NB4 (cell line): ENCODE results near the gene NIPBL.
A peak's percentile ranks its signal among the peaks of the same experiment; 100 is the strongest.

ENCODE experiments used
- DNase-seq: peaks from one replicate; pipeline ENCODE4 v3.0.0; 2010; ENCODE audit warnings: low read depth
- H3K4me3 ChIP-seq: one replicate; pipeline ENCODE4 v1.5.1; 2011; ENCODE audit warnings: mild to moderate bottlenecking, low read depth, low read length, moderate library complexity
- CTCF ChIP-seq: IDR thresholded peaks from one replicate; pipeline ENCODE4 v1.5.1; 2012; ENCODE audit warnings: low read depth, low read length
- MAX ChIP-seq: IDR thresholded peaks from 2 replicates; pipeline ENCODE4 v1.6.1; 2011; ENCODE audit warnings: low read depth, low read length
- MYC ChIP-seq: IDR thresholded peaks from 2 replicates; pipeline ENCODE4 v1.6.1; 2011; ENCODE audit warnings: low read depth, low read length
- POLR2A ChIP-seq: IDR thresholded peaks from 2 replicates; pipeline ENCODE4 v1.6.1; 2011; ENCODE audit warnings: mild to moderate bottlenecking; ENCODE audit not compliant: insufficient read length; ENCODE audit errors: extremely low read depth

Gene NIPBL, protein sequence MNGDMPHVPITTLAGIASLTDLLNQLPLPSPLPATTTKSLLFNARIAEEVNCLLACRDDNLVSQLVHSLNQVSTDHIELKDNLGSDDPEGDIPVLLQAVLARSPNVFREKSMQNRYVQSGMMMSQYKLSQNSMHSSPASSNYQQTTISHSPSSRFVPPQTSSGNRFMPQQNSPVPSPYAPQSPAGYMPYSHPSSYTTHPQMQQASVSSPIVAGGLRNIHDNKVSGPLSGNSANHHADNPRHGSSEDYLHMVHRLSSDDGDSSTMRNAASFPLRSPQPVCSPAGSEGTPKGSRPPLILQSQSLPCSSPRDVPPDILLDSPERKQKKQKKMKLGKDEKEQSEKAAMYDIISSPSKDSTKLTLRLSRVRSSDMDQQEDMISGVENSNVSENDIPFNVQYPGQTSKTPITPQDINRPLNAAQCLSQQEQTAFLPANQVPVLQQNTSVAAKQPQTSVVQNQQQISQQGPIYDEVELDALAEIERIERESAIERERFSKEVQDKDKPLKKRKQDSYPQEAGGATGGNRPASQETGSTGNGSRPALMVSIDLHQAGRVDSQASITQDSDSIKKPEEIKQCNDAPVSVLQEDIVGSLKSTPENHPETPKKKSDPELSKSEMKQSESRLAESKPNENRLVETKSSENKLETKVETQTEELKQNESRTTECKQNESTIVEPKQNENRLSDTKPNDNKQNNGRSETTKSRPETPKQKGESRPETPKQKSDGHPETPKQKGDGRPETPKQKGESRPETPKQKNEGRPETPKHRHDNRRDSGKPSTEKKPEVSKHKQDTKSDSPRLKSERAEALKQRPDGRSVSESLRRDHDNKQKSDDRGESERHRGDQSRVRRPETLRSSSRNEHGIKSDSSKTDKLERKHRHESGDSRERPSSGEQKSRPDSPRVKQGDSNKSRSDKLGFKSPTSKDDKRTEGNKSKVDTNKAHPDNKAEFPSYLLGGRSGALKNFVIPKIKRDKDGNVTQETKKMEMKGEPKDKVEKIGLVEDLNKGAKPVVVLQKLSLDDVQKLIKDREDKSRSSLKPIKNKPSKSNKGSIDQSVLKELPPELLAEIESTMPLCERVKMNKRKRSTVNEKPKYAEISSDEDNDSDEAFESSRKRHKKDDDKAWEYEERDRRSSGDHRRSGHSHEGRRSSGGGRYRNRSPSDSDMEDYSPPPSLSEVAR (N-terminal part only)

GRCh38 chr5:36876299-36876964 is at the start of gene NIPBL:
Gene NIPBL (plus strand): TSS chr5:36876769. CDS start chr5:36953697, 76,928 bp downstream.
- peak within 1 kb of the TSS; percentile 96 for H3K4me3 ChIP-seq
- TF ChIP-seq MYC (peak; percentile 91), POLR2A (peak; percentile 100), MAX (peak; percentile 54), CTCF (no peak)
- peak; percentile 97 for DNase-seq

DNA sequence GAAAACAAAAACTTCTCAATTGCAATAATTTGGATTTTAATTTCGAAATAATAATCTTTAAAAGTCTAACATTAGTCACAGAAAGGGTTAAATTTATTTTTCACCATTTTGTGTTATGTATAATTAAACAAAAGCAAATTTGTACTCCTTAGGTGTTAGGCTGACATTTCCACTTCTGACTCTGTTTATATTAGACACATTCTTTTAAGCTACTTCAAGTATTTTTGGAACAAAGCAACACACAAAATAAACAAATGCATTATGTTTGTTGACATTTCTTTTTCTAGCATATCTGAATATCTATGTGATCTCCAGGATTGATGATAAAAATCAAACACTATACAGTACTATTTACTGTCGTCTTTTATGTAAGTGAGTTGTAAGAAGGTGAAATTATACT is 44.3 kb upstream of the NIPBL start:
- H3K4me3 ChIP-seq: no peak overlapping the region
- DNase-seq: no peak
- TF ChIP-seq CTCF: no peak
- TF ChIP-seq MYC: no peak
- TF ChIP-seq POLR2A: no peak
- TF ChIP-seq MAX: no peak

- no peak for TF ChIP-seq MYC
- peak; percentile 23 for DNase-seq
- no peak overlapping the region for H3K4me3 ChIP-seq
These were observed 39.7 kb upstream of the NIPBL start for GRCh38 chr5:36836831-36837230.

- no peak for DNase-seq
- no peak overlapping the region for H3K4me3 ChIP-seq
- TF ChIP-seq MAX (no peak), MYC (no peak), CTCF (no peak), POLR2A (no peak)
These were observed 36.8 kb upstream of the NIPBL start for GRCh38 chr5:36839489-36840476.

DNA sequence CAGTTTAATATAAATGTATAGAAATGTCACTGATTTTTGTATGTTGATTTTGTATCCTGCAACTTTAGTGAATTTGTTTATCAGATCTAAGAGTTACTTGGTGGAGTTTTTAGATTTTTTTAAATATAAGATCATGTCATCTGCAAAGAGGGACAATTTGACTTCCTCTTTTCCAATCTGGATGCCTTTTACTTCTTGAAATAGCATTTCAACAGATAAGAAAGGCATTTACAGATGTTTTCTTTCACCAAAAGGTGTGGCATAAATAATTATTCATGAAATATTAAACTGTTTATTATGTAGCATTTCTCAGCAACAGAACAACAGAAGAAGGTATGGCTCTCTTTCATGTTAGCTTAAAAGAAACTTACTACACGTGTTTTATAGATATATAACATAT is 34.9 kb upstream of the NIPBL start:
- DNase-seq: peak; percentile 15
- H3K4me3 ChIP-seq: no peak overlapping the region

More for the DNA sequence above, 34.9 kb upstream of the NIPBL start:
- TF ChIP-seq CTCF (no peak), POLR2A (no peak), MYC (no peak), MAX (no peak)
